ENCODE data around the gene FUT1. TPM values are rescaled to one million over a fixed set of nuclear protein-coding genes. Genes with fewer than 3 reads are reported as not detected.

FUT1 gene
- total and polyA plus RNA-seq, 4 donors, result 0.05 to 4.4 (median 2.3) TPM; not detected in 1

- no peak overlapping the region for H3K27ac ChIP-seq (ENCODE audit: low read depth in 1 of 2, low read length in 2 of 2)
- no peaks in the 10 kb centered on the region for H3K4me1 ChIP-seq (ENCODE audit: control insufficient read depth in 1 of 2, insufficient read depth in 2 of 2, low read length in 2 of 2)
- 74 to 85% methylated on average over 4 of the region's 4 CpGs for WGBS, 2 donors
These were observed 2.8 kb downstream of the FUT1 start for GRCh38 chr19:48749571-48750198.

GRCh38 chr19:48746738-48747575 is 5.5 kb downstream of the FUT1 start, which contains the start of gene IZUMO1:
Gene IZUMO1 (minus strand): TSS chr19:48746909. CDS start chr19:48745859, 1,050 bp downstream.
- 5 to 6% methylated on average over 31 of the region's 31 CpGs for WGBS, 2 donors
- peak; percentile 90 to 91 for DNase-seq
- intact Hi-C loops (cut with DNase I), result no loop called here
- Histone ChIP-seq H3K4me3 (ENCODE audit: low read length in 2 of 2) (peak within 1 kb of the TSS in 1 of 2 donors; percentile 4), H3K4me1 (ENCODE audit: control insufficient read depth in 1 of 2, insufficient read depth in 2 of 2, low read length in 2 of 2) (no peaks in the 10 kb centered on the region), H3K27ac (ENCODE audit: low read depth in 1 of 2, low read length in 2 of 2) (no peak within 1 kb of the TSS), H3K36me3 (ENCODE audit: control insufficient read depth in 1 of 2, insufficient read depth in 2 of 2, low read length in 1 of 2) (no peaks in the 10 kb centered on the region), H3K27me3 (ENCODE audit: control insufficient read depth in 1 of 2, insufficient read depth in 2 of 2, low read length in 1 of 2) (no peaks in the 10 kb centered on the region), H3K9me3 (ENCODE audit: control insufficient read depth, low read length) (no peaks in the 10 kb centered on the region)
- ATAC-seq (ENCODE audit: low FRiP score), result peak; percentile 87

More at GRCh38 chr19:48749571-48750198, 2.8 kb downstream of the FUT1 start:
- H3K4me3 ChIP-seq (ENCODE audit: low read length in 2 of 2), result no peak overlapping the region
- no peak for ATAC-seq (ENCODE audit: low FRiP score)
- no peaks in the 10 kb centered on the region for H3K9me3 ChIP-seq (ENCODE audit: control insufficient read depth, low read length)
- DNase-seq, result no peak
- no peaks in the 10 kb centered on the region for H3K36me3 ChIP-seq (ENCODE audit: control insufficient read depth in 1 of 2, insufficient read depth in 2 of 2, low read length in 1 of 2)
- intact Hi-C loops (cut with DNase I), result no loop called here
- no peaks in the 10 kb centered on the region for H3K27me3 ChIP-seq (ENCODE audit: control insufficient read depth in 1 of 2, insufficient read depth in 2 of 2, low read length in 1 of 2)

- no peaks in the 10 kb centered on the region for H3K36me3 ChIP-seq (ENCODE audit: control insufficient read depth in 1 of 2, insufficient read depth in 2 of 2, low read length in 1 of 2)
- intact Hi-C loops (cut with DNase I), result no loop called here
- no peaks in the 10 kb centered on the region for H3K27me3 ChIP-seq (ENCODE audit: control insufficient read depth in 1 of 2, insufficient read depth in 2 of 2, low read length in 1 of 2)
- H3K9me3 ChIP-seq (ENCODE audit: control insufficient read depth, low read length), result no peaks in the 10 kb centered on the region
- WGBS, 2 donors, result 65 to 70% methylated on average over 8 of the region's 8 CpGs
- no peak overlapping the region for H3K27ac ChIP-seq (ENCODE audit: low read depth in 1 of 2, low read length in 2 of 2)
- no peak overlapping the region for H3K4me3 ChIP-seq (ENCODE audit: low read length in 2 of 2)
- DNase-seq (no peak), ATAC-seq (ENCODE audit: low FRiP score) (no peak)
- H3K4me1 ChIP-seq (ENCODE audit: control insufficient read depth in 1 of 2, insufficient read depth in 2 of 2, low read length in 2 of 2), result no peaks in the 10 kb centered on the region
These were observed 6.3 kb downstream of the FUT1 start for GRCh38 chr19:48746110-48746509.

GRCh38 chr19:48745208-48745995 is 7.0 kb downstream of the FUT1 start:
- peak; percentile 67 for ATAC-seq (ENCODE audit: low FRiP score)
- H3K36me3 ChIP-seq (ENCODE audit: control insufficient read depth in 1 of 2, insufficient read depth in 2 of 2, low read length in 1 of 2), result no peaks in the 10 kb centered on the region
- 22% methylated on average over 33 of the region's 33 CpGs for WGBS, 2 donors
- H3K27ac ChIP-seq (ENCODE audit: low read depth in 1 of 2, low read length in 2 of 2), result no peak overlapping the region
- H3K4me3 ChIP-seq (ENCODE audit: low read length in 2 of 2), result no peak overlapping the region
- H3K4me1 ChIP-seq (ENCODE audit: control insufficient read depth in 1 of 2, insufficient read depth in 2 of 2, low read length in 2 of 2), result no peaks in the 10 kb centered on the region
- H3K27me3 ChIP-seq (ENCODE audit: control insufficient read depth in 1 of 2, insufficient read depth in 2 of 2, low read length in 1 of 2), result no peaks in the 10 kb centered on the region
- no peaks in the 10 kb centered on the region for H3K9me3 ChIP-seq (ENCODE audit: control insufficient read depth, low read length)
- intact Hi-C loops (cut with DNase I), result no loop called here
- no peak for DNase-seq

GRCh38 chr19:48742096-48742495 is 10.3 kb downstream of the FUT1 start:
- intact Hi-C loops (cut with DNase I), result no loop called here
- no peaks in the 10 kb centered on the region for H3K4me1 ChIP-seq (ENCODE audit: control insufficient read depth in 1 of 2, insufficient read depth in 2 of 2, low read length in 2 of 2)
- 93 to 96% methylated on average over 11 of the region's 11 CpGs for WGBS, 2 donors
- no peak for ATAC-seq (ENCODE audit: low FRiP score)
- no peak overlapping the region for H3K27ac ChIP-seq (ENCODE audit: low read depth in 1 of 2, low read length in 2 of 2)
- no peaks in the 10 kb centered on the region for H3K36me3 ChIP-seq (ENCODE audit: control insufficient read depth in 1 of 2, insufficient read depth in 2 of 2, low read length in 1 of 2)
- no peak for DNase-seq
- no peaks in the 10 kb centered on the region for H3K9me3 ChIP-seq (ENCODE audit: control insufficient read depth, low read length)
- no peak overlapping the region for H3K4me3 ChIP-seq (ENCODE audit: low read length in 2 of 2)
- H3K27me3 ChIP-seq (ENCODE audit: control insufficient read depth in 1 of 2, insufficient read depth in 2 of 2, low read length in 1 of 2), result no peaks in the 10 kb centered on the region

GRCh38 chr19:48741129-48741999 is 11.1 kb downstream of the FUT1 start:
- intact Hi-C loops (cut with DNase I), result no loop called here
- WGBS, 2 donors, result 60 to 61% methylated on average over 34 to 35 of the region's 35 CpGs
- H3K4me3 ChIP-seq (ENCODE audit: low read length in 2 of 2), result no peak overlapping the region
- no peaks in the 10 kb centered on the region for H3K4me1 ChIP-seq (ENCODE audit: control insufficient read depth in 1 of 2, insufficient read depth in 2 of 2, low read length in 2 of 2)
- no peaks in the 10 kb centered on the region for H3K36me3 ChIP-seq (ENCODE audit: control insufficient read depth in 1 of 2, insufficient read depth in 2 of 2, low read length in 1 of 2)
- H3K9me3 ChIP-seq (ENCODE audit: control insufficient read depth, low read length), result no peaks in the 10 kb centered on the region
- DNase-seq (no peak), ATAC-seq (ENCODE audit: low FRiP score) (no peak)
- H3K27me3 ChIP-seq (ENCODE audit: control insufficient read depth in 1 of 2, insufficient read depth in 2 of 2, low read length in 1 of 2), result no peaks in the 10 kb centered on the region
- H3K27ac ChIP-seq (ENCODE audit: low read depth in 1 of 2, low read length in 2 of 2), result no peak overlapping the region

GRCh38 chr19:48740164-48740972 is 12.1 kb downstream of the FUT1 start, which contains the start of gene RASIP1:
Gene RASIP1 (minus strand): TSS chr19:48740610. CDS start chr19:48740282, 328 bp downstream.
- H3K4me1 ChIP-seq (ENCODE audit: control insufficient read depth in 1 of 2, insufficient read depth in 2 of 2, low read length in 2 of 2), result no peaks in the 10 kb centered on the region
- intact Hi-C loops (cut with DNase I), result no loop called here
- H3K27ac ChIP-seq (ENCODE audit: low read depth in 1 of 2, low read length in 2 of 2), result no peak within 1 kb of the TSS
- H3K9me3 ChIP-seq (ENCODE audit: control insufficient read depth, low read length), result no peaks in the 10 kb centered on the region
- no peaks in the 10 kb centered on the region for H3K27me3 ChIP-seq (ENCODE audit: control insufficient read depth in 1 of 2, insufficient read depth in 2 of 2, low read length in 1 of 2)
- no peaks in the 10 kb centered on the region for H3K36me3 ChIP-seq (ENCODE audit: control insufficient read depth in 1 of 2, insufficient read depth in 2 of 2, low read length in 1 of 2)
- ATAC-seq (ENCODE audit: low FRiP score) (peak; percentile 21), DNase-seq (no peak)
- WGBS, 2 donors, result 84 to 88% methylated on average over 26 to 27 of the region's 27 CpGs
- no peak within 1 kb of the TSS for H3K4me3 ChIP-seq (ENCODE audit: low read length in 2 of 2)
